H1 (cell line): Measurements from ENCODE around the gene SIK3.

Source experiments
- GTF2F1 ChIP-seq: IDR thresholded peaks from 2 replicates; pipeline ENCODE4 v1.6.1; 2012; ENCODE audit warnings: low read depth, low read length, improper control_type of control experiment, borderline replicate concordance
- HDAC6 ChIP-seq: IDR thresholded peaks from one replicate; pipeline ENCODE4 v1.7.1; 2012; ENCODE audit warnings: low read depth, mild to moderate bottlenecking, inconsistent platforms, low read length, moderate library complexity
- RAD21 ChIP-seq, 2 experiments: IDR thresholded peaks in 1 of 2; conservative IDR thresholded peaks in 1 of 2; 2 replicates each; pipeline ENCODE4 v1.6.1; 2011; ENCODE audit warnings: low read depth in 2 of 2, low read length in 2 of 2, improper control_type of control experiment in 1 of 2, inconsistent platforms in 1 of 2, mild to moderate bottlenecking in 1 of 2, moderate library complexity in 1 of 2
- ZNF274 ChIP-seq: IDR thresholded peaks from 2 replicates; pipeline ENCODE4 v1.7.0; 2012; ENCODE audit warnings: low read length, borderline replicate concordance; ENCODE audit errors: extremely low read depth
- TF ChIP-seq, protein P1 (sequence below), 3 experiments: IDR thresholded peaks; 1 replicate in 2 of 3; 2 replicates in 1 of 3; pipeline versions ENCODE4 v1.5.1 to v1.6.1; 2011; ENCODE audit warnings: low read length in 3 of 3, mild to moderate bottlenecking in 3 of 3, inconsistent platforms in 2 of 3, low read depth in 1 of 3, moderate library complexity in 1 of 3; ENCODE audit not compliant: insufficient read depth in 1 of 3; ENCODE audit errors: control extremely low read depth in 1 of 3
- TF ChIP-seq, protein P2 (sequence below): IDR thresholded peaks from 2 replicates; pipeline ENCODE4 v1.6.1; 2011; ENCODE audit warnings: low read length, improper control_type of control experiment

DNA sequence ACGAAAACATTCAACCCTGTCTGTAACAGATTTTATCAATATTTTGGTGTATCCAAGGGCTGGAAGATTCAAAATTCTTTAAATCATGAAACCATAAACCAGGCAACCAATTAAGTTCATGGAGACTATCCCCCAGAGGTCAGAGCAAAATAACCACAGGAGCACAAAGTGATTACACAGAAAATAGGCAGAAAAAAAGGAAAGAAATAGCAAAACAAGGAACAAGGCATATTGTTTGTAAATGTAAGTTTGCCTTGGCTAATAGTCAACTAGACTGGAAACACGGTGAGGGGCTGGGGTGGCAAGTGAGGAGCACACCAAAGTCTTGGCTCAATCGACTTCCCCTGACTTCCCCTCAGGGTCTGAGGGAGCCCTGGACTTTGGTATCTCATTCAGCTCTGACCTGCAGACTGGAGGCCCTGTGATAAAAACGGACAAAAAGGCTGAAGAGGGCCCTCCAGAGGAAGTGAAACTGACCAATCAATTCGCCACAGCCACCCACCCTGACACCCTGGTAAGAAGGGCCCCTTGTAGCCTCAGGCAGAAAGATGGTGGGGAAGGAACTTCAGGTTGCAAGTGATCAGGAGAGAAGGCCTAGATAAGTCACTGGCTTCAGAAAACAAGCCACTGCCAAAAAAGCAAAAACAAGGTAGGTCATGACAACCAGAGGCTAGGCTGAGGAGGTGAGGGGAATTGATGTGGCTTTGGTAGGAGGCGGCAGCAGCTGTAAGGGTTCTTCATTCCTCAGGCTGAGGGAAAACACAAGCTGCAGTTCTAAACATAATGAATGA lies 1.8 kb downstream of the SIK3 start:
- TF ChIP-seq, protein P1, sequence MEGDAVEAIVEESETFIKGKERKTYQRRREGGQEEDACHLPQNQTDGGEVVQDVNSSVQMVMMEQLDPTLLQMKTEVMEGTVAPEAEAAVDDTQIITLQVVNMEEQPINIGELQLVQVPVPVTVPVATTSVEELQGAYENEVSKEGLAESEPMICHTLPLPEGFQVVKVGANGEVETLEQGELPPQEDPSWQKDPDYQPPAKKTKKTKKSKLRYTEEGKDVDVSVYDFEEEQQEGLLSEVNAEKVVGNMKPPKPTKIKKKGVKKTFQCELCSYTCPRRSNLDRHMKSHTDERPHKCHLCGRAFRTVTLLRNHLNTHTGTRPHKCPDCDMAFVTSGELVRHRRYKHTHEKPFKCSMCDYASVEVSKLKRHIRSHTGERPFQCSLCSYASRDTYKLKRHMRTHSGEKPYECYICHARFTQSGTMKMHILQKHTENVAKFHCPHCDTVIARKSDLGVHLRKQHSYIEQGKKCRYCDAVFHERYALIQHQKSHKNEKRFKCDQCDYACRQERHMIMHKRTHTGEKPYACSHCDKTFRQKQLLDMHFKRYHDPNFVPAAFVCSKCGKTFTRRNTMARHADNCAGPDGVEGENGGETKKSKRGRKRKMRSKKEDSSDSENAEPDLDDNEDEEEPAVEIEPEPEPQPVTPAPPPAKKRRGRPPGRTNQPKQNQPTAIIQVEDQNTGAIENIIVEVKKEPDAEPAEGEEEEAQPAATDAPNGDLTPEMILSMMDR (IDR thresholded peaks at IDR 0.05; ENCODE audit: control extremely low read depth in 1 of 3, insufficient read depth in 1 of 3, low read depth in 1 of 3, low read length in 3 of 3) = peak in 2 of 3 experiments; percentile 35; a peak in 2 of 4 replicates
- TF ChIP-seq GTF2F1 (no peak), HDAC6 (no peak), RAD21 (IDR thresholded peaks at IDR 0.05 in 1 of 2, conservative IDR thresholded peaks at IDR 0.05 in 1 of 2; ENCODE audit: low read depth in 2 of 2, low read length in 2 of 2) (peak; percentile 51 to 60), ZNF274 (no peak)
- TF ChIP-seq, protein P2, sequence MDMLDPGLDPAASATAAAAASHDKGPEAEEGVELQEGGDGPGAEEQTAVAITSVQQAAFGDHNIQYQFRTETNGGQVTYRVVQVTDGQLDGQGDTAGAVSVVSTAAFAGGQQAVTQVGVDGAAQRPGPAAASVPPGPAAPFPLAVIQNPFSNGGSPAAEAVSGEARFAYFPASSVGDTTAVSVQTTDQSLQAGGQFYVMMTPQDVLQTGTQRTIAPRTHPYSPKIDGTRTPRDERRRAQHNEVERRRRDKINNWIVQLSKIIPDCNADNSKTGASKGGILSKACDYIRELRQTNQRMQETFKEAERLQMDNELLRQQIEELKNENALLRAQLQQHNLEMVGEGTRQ = no peak
